Measurements from ENCODE around the gene HNF1B.

The HNF1B gene

DNA sequence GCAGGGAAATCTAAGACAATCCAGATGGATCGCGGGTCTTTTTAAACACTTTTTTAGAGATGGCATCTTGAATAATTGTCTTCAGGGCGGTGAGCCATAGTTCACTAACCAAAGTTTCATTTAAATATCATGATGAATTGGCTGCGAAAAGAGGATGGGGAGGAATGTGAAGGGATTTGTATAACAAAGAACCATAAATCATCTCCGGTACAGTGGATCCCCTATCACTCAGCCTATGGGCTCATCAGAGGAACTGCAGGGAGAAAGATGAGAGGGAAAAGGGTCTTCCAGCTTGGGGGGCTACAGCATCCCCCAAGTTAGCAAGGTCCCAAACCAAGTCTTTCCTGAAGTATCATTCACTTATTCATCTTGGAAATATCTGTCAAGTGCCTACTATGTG is 84.9 kb downstream of the HNF1B start:
- no peak for ATAC-seq
- TF ChIP-seq OSR1 (CRISPR knock-in tag; IDR thresholded peaks at IDR 0.05) = no peak
- no peak for TF ChIP-seq ARNTL (CRISPR knock-in tag; IDR thresholded peaks at IDR 0.05; ENCODE audit: borderline replicate concordance, low read depth)

DNA sequence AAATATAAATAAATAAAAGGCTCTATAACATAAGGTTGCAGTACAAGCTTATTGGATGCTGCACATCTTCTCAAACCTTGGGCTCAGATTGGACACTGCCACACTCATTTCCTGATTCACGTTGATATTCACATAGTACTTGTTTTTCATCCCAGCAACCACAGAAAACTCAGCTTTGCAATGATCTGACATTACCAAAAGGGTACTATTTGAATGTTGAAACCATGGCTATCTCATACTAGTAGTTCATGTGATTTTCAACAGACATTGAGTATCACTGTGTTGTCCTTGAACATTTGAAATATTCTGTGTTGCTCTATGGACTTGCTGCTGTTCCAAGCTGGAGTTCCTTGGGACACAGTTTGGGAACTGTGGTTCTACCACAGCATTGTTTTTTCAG is 87.7 kb downstream of the HNF1B start:
- no peak for ATAC-seq
- TF ChIP-seq PPARA (CRISPR knock-in tag; IDR thresholded peaks at IDR 0.05; ENCODE audit: borderline replicate concordance) = no peak
- no peak for TF ChIP-seq RARB (CRISPR knock-in tag; IDR thresholded peaks at IDR 0.05)
- TF ChIP-seq GLIS3 (CRISPR knock-in tag; IDR thresholded peaks at IDR 0.05) = no peak
- TF ChIP-seq, protein P1, sequence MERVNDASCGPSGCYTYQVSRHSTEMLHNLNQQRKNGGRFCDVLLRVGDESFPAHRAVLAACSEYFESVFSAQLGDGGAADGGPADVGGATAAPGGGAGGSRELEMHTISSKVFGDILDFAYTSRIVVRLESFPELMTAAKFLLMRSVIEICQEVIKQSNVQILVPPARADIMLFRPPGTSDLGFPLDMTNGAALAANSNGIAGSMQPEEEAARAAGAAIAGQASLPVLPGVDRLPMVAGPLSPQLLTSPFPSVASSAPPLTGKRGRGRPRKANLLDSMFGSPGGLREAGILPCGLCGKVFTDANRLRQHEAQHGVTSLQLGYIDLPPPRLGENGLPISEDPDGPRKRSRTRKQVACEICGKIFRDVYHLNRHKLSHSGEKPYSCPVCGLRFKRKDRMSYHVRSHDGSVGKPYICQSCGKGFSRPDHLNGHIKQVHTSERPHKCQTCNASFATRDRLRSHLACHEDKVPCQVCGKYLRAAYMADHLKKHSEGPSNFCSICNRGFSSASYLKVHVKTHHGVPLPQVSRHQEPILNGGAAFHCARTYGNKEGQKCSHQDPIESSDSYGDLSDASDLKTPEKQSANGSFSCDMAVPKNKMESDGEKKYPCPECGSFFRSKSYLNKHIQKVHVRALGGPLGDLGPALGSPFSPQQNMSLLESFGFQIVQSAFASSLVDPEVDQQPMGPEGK (CRISPR knock-in tag; IDR thresholded peaks at IDR 0.05; ENCODE audit: borderline replicate concordance) = no peak
- TF ChIP-seq, protein P2, sequence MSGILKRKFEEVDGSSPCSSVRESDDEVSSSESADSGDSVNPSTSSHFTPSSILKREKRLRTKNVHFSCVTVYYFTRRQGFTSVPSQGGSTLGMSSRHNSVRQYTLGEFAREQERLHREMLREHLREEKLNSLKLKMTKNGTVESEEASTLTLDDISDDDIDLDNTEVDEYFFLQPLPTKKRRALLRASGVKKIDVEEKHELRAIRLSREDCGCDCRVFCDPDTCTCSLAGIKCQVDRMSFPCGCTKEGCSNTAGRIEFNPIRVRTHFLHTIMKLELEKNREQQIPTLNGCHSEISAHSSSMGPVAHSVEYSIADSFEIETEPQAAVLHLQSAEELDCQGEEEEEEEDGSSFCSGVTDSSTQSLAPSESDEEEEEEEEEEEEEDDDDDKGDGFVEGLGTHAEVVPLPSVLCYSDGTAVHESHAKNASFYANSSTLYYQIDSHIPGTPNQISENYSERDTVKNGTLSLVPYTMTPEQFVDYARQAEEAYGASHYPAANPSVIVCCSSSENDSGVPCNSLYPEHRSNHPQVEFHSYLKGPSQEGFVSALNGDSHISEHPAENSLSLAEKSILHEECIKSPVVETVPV (CRISPR knock-in tag; IDR thresholded peaks at IDR 0.05) = no peak
- TF ChIP-seq SNAI2 (CRISPR knock-in tag; IDR thresholded peaks at IDR 0.05) = no peak
- TF ChIP-seq, protein P3, sequence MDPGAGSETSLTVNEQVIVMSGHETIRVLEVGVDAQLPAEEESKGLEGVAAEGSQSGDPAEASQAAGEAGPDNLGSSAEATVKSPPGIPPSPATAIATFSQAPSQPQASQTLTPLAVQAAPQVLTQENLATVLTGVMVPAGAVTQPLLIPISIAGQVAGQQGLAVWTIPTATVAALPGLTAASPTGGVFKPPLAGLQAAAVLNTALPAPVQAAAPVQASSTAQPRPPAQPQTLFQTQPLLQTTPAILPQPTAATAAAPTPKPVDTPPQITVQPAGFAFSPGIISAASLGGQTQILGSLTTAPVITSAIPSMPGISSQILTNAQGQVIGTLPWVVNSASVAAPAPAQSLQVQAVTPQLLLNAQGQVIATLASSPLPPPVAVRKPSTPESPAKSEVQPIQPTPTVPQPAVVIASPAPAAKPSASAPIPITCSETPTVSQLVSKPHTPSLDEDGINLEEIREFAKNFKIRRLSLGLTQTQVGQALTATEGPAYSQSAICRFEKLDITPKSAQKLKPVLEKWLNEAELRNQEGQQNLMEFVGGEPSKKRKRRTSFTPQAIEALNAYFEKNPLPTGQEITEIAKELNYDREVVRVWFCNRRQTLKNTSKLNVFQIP (CRISPR knock-in tag; IDR thresholded peaks at IDR 0.05; ENCODE audit: borderline replicate concordance, low read depth) = no peak

DNA sequence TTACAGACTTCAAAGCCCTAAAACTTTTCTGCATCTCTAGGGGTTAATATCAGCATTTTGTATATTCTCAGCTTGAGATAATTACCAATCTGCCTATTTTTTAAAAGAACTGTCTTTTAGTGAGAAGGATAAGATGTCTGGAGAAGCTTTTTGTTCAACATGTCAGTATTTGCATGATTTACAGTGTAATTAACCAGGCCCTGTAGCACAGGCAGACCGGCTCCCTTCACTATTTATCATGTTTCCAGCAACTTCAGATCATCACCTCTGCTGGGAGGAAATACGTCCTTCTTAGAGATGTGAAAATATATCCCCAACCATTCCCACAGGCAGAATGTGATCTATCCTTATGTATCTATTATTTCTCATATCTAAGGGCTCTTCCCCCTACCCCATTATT is 93.0 kb downstream of the HNF1B start:
- no peak for ATAC-seq
- TF ChIP-seq ESRRG (CRISPR knock-in tag; IDR thresholded peaks at IDR 0.05) = no peak
- no peak for TF ChIP-seq ZNF8 (CRISPR knock-in tag; IDR thresholded peaks at IDR 0.05)
- TF ChIP-seq RARB (CRISPR knock-in tag; IDR thresholded peaks at IDR 0.05) = no peak
- TF ChIP-seq ZNF565 (CRISPR knock-in tag; conservative IDR thresholded peaks at IDR 0.05; ENCODE audit: low read depth) = no peak
- TF ChIP-seq BACH2 (CRISPR knock-in tag; IDR thresholded peaks at IDR 0.05; ENCODE audit: borderline replicate concordance) = no peak
- no peak for TF ChIP-seq SNAI2 (CRISPR knock-in tag; IDR thresholded peaks at IDR 0.05)
- TF ChIP-seq, protein P2 (CRISPR knock-in tag; IDR thresholded peaks at IDR 0.05) = no peak
- no peak for TF ChIP-seq PPARA (CRISPR knock-in tag; IDR thresholded peaks at IDR 0.05; ENCODE audit: borderline replicate concordance)
- TF ChIP-seq, protein P4, sequence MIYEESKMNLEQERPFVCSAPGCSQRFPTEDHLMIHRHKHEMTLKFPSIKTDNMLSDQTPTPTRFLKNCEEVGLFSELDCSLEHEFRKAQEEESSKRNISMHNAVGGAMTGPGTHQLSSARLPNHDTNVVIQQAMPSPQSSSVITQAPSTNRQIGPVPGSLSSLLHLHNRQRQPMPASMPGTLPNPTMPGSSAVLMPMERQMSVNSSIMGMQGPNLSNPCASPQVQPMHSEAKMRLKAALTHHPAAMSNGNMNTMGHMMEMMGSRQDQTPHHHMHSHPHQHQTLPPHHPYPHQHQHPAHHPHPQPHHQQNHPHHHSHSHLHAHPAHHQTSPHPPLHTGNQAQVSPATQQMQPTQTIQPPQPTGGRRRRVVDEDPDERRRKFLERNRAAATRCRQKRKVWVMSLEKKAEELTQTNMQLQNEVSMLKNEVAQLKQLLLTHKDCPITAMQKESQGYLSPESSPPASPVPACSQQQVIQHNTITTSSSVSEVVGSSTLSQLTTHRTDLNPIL (CRISPR knock-in tag; IDR thresholded peaks at IDR 0.05; ENCODE audit: low read depth) = no peak
- TF ChIP-seq ARNTL (CRISPR knock-in tag; IDR thresholded peaks at IDR 0.05; ENCODE audit: borderline replicate concordance, low read depth) = no peak
- no peak for TF ChIP-seq GLIS3 (CRISPR knock-in tag; IDR thresholded peaks at IDR 0.05)
- no peak for TF ChIP-seq ZFP30 (CRISPR knock-in tag; IDR thresholded peaks at IDR 0.05)
- TF ChIP-seq, protein P1 (CRISPR knock-in tag; IDR thresholded peaks at IDR 0.05; ENCODE audit: borderline replicate concordance) = no peak
- no peak for TF ChIP-seq ISL1 (CRISPR knock-in tag; IDR thresholded peaks at IDR 0.05)
- no peak for TF ChIP-seq CSDC2 (CRISPR knock-in tag; IDR thresholded peaks at IDR 0.05)
- TF ChIP-seq, protein P3 (CRISPR knock-in tag; IDR thresholded peaks at IDR 0.05; ENCODE audit: borderline replicate concordance, low read depth) = no peak
- TF ChIP-seq, protein P5, sequence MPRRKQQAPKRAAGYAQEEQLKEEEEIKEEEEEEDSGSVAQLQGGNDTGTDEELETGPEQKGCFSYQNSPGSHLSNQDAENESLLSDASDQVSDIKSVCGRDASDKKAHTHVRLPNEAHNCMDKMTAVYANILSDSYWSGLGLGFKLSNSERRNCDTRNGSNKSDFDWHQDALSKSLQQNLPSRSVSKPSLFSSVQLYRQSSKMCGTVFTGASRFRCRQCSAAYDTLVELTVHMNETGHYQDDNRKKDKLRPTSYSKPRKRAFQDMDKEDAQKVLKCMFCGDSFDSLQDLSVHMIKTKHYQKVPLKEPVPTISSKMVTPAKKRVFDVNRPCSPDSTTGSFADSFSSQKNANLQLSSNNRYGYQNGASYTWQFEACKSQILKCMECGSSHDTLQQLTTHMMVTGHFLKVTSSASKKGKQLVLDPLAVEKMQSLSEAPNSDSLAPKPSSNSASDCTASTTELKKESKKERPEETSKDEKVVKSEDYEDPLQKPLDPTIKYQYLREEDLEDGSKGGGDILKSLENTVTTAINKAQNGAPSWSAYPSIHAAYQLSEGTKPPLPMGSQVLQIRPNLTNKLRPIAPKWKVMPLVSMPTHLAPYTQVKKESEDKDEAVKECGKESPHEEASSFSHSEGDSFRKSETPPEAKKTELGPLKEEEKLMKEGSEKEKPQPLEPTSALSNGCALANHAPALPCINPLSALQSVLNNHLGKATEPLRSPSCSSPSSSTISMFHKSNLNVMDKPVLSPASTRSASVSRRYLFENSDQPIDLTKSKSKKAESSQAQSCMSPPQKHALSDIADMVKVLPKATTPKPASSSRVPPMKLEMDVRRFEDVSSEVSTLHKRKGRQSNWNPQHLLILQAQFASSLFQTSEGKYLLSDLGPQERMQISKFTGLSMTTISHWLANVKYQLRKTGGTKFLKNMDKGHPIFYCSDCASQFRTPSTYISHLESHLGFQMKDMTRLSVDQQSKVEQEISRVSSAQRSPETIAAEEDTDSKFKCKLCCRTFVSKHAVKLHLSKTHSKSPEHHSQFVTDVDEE (CRISPR knock-in tag; IDR thresholded peaks at IDR 0.05) = no peak
- no peak for TF ChIP-seq TOX (CRISPR knock-in tag; IDR thresholded peaks at IDR 0.05; ENCODE audit: borderline replicate concordance)
- no peak for TF ChIP-seq ZC3H10 (CRISPR knock-in tag; IDR thresholded peaks at IDR 0.05)

All from SK-N-SH treated with all-trans-retinoic acid at 6 μM for 48 hours (cell line).